Esophagus squamous epithelium (tissue), 4 donors: Measurements from ENCODE around the gene OLFML1.

Source experiments
- CTCF ChIP-seq, 6 experiments: fragments of 450-650 bp in 4 of 6; fragments of 200-600 bp in 2 of 6; sonication (generic) in 2 of 6; IDR thresholded peaks; one replicate each; pipeline ENCODE4 v1.5.1; 2016 to 2019; ENCODE audit warnings: antibody characterized with exemption in 6 of 6, mild to moderate bottlenecking in 4 of 6, moderate library complexity in 4 of 6
- POLR2A ChIP-seq, 4 donors: fragments of 450-650 bp; IDR thresholded peaks; one replicate each; pipeline ENCODE4 v1.6.1; 2017; ENCODE audit warnings: antibody characterized with exemption in 4 of 4, mild to moderate bottlenecking in 4 of 4, moderate library complexity in 3 of 4

GRCh38 chr11:7547687-7548086 is 62.4 kb downstream of the OLFML1 start:
- TF ChIP-seq CTCF (IDR thresholded peaks at IDR 0.05), result no peak
- TF ChIP-seq POLR2A (IDR thresholded peaks at IDR 0.05), result no peak
